Upper lobe of left lung (tissue), 6 donors: ENCODE data around the gene ATP6V0A1. TPM values are rescaled to one million over a fixed set of nuclear protein-coding genes. Genes with fewer than 3 reads are reported as not detected.

ENCODE experiments used
- ATAC-seq, 2 donors: fragments of 200-7000 bp; cut with Tn5 transposase; one replicate each; pipeline ENCODE4 v1.9.1; 2022; ENCODE audit warnings: mild to moderate bottlenecking in 2 of 2, moderate library complexity in 2 of 2; ENCODE audit not compliant: low FRiP score in 2 of 2
- DNase-seq, 2 donors: peaks; one replicate each; pipeline ENCODE4 v3.0.0-alpha.2; 2019 to 2020
- H3K27ac ChIP-seq, 4 donors: fragments of 200-600 bp; sonication (generic); one replicate each; pipeline ENCODE4 v1.5.1; 2016 to 2019
- H3K27me3 ChIP-seq, 4 donors: fragments of 200-600 bp; sonication (generic); one replicate each; pipeline ENCODE4 v1.5.1; 2017 to 2019
- H3K36me3 ChIP-seq, 4 donors: fragments of 200-600 bp; sonication (generic); one replicate each; pipeline ENCODE4 v1.5.1; 2016 to 2019
- H3K4me1 ChIP-seq, 4 donors: fragments of 200-600 bp; sonication (generic); one replicate each; pipeline ENCODE4 v1.5.1; 2018 to 2019
- H3K4me3 ChIP-seq, 4 donors: fragments of 200-600 bp; sonication (generic); one replicate each; pipeline ENCODE4 v1.5.1; 2017 to 2019; ENCODE audit warnings: mild to moderate bottlenecking in 2 of 4, moderate library complexity in 1 of 4
- H3K9me3 ChIP-seq, 4 donors: fragments of 200-600 bp; sonication (generic); one replicate each; pipeline ENCODE4 v1.5.1; 2018 to 2019
- CTCF ChIP-seq, 6 experiments: fragments of 450-650 bp in 4 of 6; fragments of 200-600 bp in 2 of 6; sonication (generic) in 2 of 6; IDR thresholded peaks; one replicate each; pipeline ENCODE4 v1.5.1; 2016 to 2019; ENCODE audit warnings: antibody characterized with exemption in 6 of 6
- EP300 ChIP-seq, 4 donors: sonication (generic); formaldehyde crosslinking; IDR thresholded peaks; one replicate each; pipeline ENCODE4 v1.5.1; 2017; ENCODE audit warnings: antibody characterized with exemption in 4 of 4, control low read depth in 2 of 4
- POLR2A ChIP-seq, 4 donors: fragments of 450-650 bp; IDR thresholded peaks; one replicate each; pipeline ENCODE4 v1.5.1; 2016 to 2017; ENCODE audit warnings: antibody characterized with exemption in 4 of 4, mild to moderate bottlenecking in 2 of 4
- POLR2AphosphoS5 ChIP-seq, 2 donors: sonication (generic); formaldehyde crosslinking; IDR thresholded peaks; one replicate each; pipeline ENCODE4 v1.5.1; 2017; ENCODE audit warnings: antibody characterized with exemption in 2 of 2
- WGBS, 2 donors: methylation state at CpG; one replicate each; pipeline ENCODE4 v1.1.5; 2017 to 2018; 5-methylcytosine and 5-hydroxymethylcytosine counted together
- total RNA-seq, 6 donors: library from RNA; depleted of rRNA in 4 of 6; stranded (reverse); fragments of >200 nt in 4 of 6; gene quantifications; one replicate each; pipeline versions ENCODE4 v1.1.0 to v1.2.1, GENCODE V29; 2016 to 2021
- donor health status: DM: no; HTN: no; CAD: no; lungs with moderate emphysema.
- donor health status: DM: no; HTN: yes; CAD: no; lungs with severe emphysema.

ATP6V0A1 gene
- total RNA-seq, 6 donors from 2014 or later: 68.3 to 212 (median 118) TPM

DNA sequence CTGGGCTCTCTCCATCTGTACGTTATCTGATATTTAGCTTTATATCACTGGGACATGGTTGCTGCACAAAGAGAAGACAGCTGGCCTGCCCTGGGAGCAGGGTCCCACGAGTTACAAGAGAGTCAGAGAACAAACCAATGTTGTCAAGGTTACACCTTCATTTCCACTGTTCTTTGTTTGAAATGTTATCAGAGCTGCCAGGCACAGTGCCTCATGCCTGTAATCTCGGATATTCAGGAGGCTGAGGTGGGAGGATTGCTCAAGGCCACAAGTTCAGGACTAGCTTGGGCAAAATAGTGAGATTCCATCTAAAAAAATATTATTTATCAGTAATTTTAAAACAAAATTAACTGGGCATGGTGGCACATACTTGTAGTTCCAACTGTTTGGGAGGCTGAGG lies 34.6 kb downstream of the ATP6V0A1 start:
- 69 to 74% methylated on average over 3 of the region's 3 CpGs for WGBS, 2 donors
- TF ChIP-seq CTCF (IDR thresholded peaks at IDR 0.05) (no peak), POLR2A (IDR thresholded peaks at IDR 0.05) (no peak), POLR2AphosphoS5 (IDR thresholded peaks at IDR 0.05) (no peak), EP300 (IDR thresholded peaks at IDR 0.05) (no peak)
- no peak for ATAC-seq
- peaks cover 11 to 100% (median 82%) of the 10 kb centered on the region in 4 donors for H3K36me3 ChIP-seq
- no peaks in the 10 kb centered on the region for H3K27me3 ChIP-seq
- no peak overlapping the region for H3K27ac ChIP-seq
- H3K4me1 ChIP-seq: no peaks in the 10 kb centered on the region
- DNase-seq: no peak
- no peaks in the 10 kb centered on the region for H3K9me3 ChIP-seq
- H3K4me3 ChIP-seq: no peak overlapping the region

DNA sequence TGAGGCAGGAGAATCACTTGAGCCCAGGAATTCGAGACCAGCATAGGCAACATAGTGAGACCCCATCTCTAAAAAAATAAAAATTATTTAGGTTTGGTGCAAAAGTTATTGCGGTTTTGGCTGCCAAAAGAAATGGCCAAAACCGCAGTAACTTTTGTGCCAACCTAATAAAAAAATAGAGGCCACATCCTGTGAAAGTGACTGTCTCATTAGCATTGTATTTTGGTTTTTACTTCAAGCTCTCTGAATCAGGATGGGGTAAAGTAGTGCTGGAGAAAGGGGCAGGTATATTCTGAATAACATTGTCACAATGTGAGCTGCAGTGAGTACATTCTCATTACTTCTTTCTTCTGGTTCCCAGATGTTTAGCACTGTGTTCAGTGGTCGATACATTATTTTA lies 36.0 kb downstream of the ATP6V0A1 start:
- whole genome bisulfite sequencing, 2 donors: 71 to 79% methylated on average over 4 of the region's 4 CpGs
- H3K27ac ChIP-seq: no peak overlapping the region
- H3K27me3 ChIP-seq: no peaks in the 10 kb centered on the region
- ATAC-seq (no peak), DNase-seq (no peak)
- H3K4me3 ChIP-seq: no peak overlapping the region
- TF ChIP-seq EP300 (IDR thresholded peaks at IDR 0.05) (no peak), CTCF (IDR thresholded peaks at IDR 0.05) (no peak)
- peaks cover 13 to 100% (median 82%) of the 10 kb centered on the region in 4 donors for H3K36me3 ChIP-seq
- H3K9me3 ChIP-seq: no peaks in the 10 kb centered on the region
- H3K4me1 ChIP-seq: no peaks in the 10 kb centered on the region

DNA sequence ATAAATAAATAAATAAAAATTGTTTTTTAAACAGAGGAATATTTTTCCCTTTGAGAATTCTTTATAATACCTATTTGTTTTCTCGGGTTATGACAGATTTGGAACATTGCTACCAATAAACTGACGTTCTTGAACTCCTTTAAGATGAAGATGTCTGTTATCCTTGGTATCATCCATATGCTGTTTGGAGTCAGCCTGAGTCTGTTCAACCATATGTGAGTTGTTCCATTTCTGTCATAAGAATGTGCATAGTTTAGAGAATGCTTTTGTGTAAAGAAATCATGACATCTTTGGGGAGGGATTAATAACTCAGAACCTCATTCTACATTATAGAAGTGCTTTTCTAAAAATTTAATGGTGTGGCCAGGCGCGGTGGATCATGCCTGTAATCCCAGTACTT lies 40.1 kb downstream of the ATP6V0A1 start:
- Histone ChIP-seq H3K4me3 (no peak overlapping the region), H3K4me1 (no peaks in the 10 kb centered on the region), H3K36me3 (peaks cover 43 to 100% (median 81%) of the 10 kb centered on the region in 4 donors), H3K27me3 (no peaks in the 10 kb centered on the region), H3K27ac (no peak overlapping the region), H3K9me3 (no peaks in the 10 kb centered on the region)
- ATAC-seq: no peak
- no peak for DNase-seq
- WGBS, 2 donors: 97 to 98% methylated on average over 4 of the region's 4 CpGs
- no peak for TF ChIP-seq POLR2AphosphoS5 (IDR thresholded peaks at IDR 0.05)
- TF ChIP-seq POLR2A (IDR thresholded peaks at IDR 0.05): no peak
- no peak for TF ChIP-seq EP300 (IDR thresholded peaks at IDR 0.05)
- TF ChIP-seq CTCF (IDR thresholded peaks at IDR 0.05): no peak

- no peaks in the 10 kb centered on the region for H3K27me3 ChIP-seq
- no peak overlapping the region for H3K4me3 ChIP-seq
- H3K4me1 ChIP-seq: no peaks in the 10 kb centered on the region
- no peak overlapping the region for H3K27ac ChIP-seq
- H3K36me3 ChIP-seq: peaks cover 34 to 99% (median 63%) of the 10 kb centered on the region in 4 donors
- DNase-seq: no peak
- TF ChIP-seq POLR2AphosphoS5 (IDR thresholded peaks at IDR 0.05) (no peak), EP300 (IDR thresholded peaks at IDR 0.05) (no peak), CTCF (IDR thresholded peaks at IDR 0.05) (no peak), POLR2A (IDR thresholded peaks at IDR 0.05) (no peak)
- WGBS, 2 donors: 89 to 90% methylated on average over 5 of the region's 5 CpGs
- H3K9me3 ChIP-seq: no peaks in the 10 kb centered on the region
- ATAC-seq: no peak
Measured at GRCh38 chr17:42502091-42502490, 43.4 kb downstream of the ATP6V0A1 start.

- no peaks in the 10 kb centered on the region for H3K9me3 ChIP-seq
- 92 to 96% methylated on average over 1 of the region's 1 CpG for WGBS, 2 donors
- H3K36me3 ChIP-seq: peaks cover 40 to 99% (median 63%) of the 10 kb centered on the region in 4 donors
- no peak overlapping the region for H3K27ac ChIP-seq
- DNase-seq: no peak
- no peak for TF ChIP-seq POLR2A (IDR thresholded peaks at IDR 0.05)
- TF ChIP-seq EP300 (IDR thresholded peaks at IDR 0.05): no peak
- TF ChIP-seq POLR2AphosphoS5 (IDR thresholded peaks at IDR 0.05): no peak
- no peak for TF ChIP-seq CTCF (IDR thresholded peaks at IDR 0.05)
- no peak for ATAC-seq
- H3K4me1 ChIP-seq: no peaks in the 10 kb centered on the region
- H3K27me3 ChIP-seq: no peaks in the 10 kb centered on the region
- H3K4me3 ChIP-seq: no peak overlapping the region
Measured at GRCh38 chr17:42502926-42503325, 44.2 kb downstream of the ATP6V0A1 start.
